HepG2 (cell line): ENCODE results near the gene MLANA. TPM values are rescaled to one million over a fixed set of nuclear protein-coding genes. Genes with fewer than 3 reads are reported as not detected.

Experiments
- ARID3A ChIP-seq: IDR thresholded peaks from 2 replicates; pipeline ENCODE4 v1.6.1; 2012; ENCODE audit warnings: low read depth, low read length, improper control_type of control experiment
- ARNT ChIP-seq: fragments of 450-650 bp; IDR thresholded peaks from 2 replicates; pipeline ENCODE4 v1.6.1; 2017
- ATF1 ChIP-seq: IDR thresholded peaks from 2 replicates; pipeline ENCODE4 v1.6.1; 2016; ENCODE audit warnings: mild to moderate bottlenecking, control low read depth
- E2F1 ChIP-seq: sonication (generic); formaldehyde crosslinking; IDR thresholded peaks from 2 replicates; pipeline ENCODE4 v1.5.0; 2020; ENCODE audit warnings: missing genetic modification reagents
- FOXP1 ChIP-seq, 2 experiments: fragments of 450-650 bp in 1 of 2; IDR thresholded peaks; 2 replicates each; pipeline ENCODE4 v1.6.1; 2017 to 2018; ENCODE audit warnings: antibody characterized with exemption in 1 of 2
- JARID2 ChIP-seq: sonication (generic); formaldehyde crosslinking; IDR thresholded peaks from 2 replicates; pipeline ENCODE4 v1.8.1; 2023; ENCODE audit warnings: missing genetic modification reagents, inconsistent platforms; ENCODE audit not compliant: insufficient replicate concordance
- PBX2 ChIP-seq: IDR thresholded peaks from 2 replicates; pipeline ENCODE4 v1.6.1; 2016; ENCODE audit warnings: control low read depth
- PITX1 ChIP-seq: sonication (generic); formaldehyde crosslinking; IDR thresholded peaks from 2 replicates; pipeline ENCODE4 v1.5.1; 2020; ENCODE audit warnings: mild to moderate bottlenecking, missing genetic modification reagents
- RXRA ChIP-seq: sonication (generic); formaldehyde crosslinking; IDR thresholded peaks from 2 replicates; pipeline ENCODE4 v1.5.1; 2020; ENCODE audit warnings: missing genetic modification reagents
- SMYD3 ChIP-seq: sonication (generic); formaldehyde crosslinking; IDR thresholded peaks from 2 replicates; pipeline ENCODE4 v1.8.1; 2023; ENCODE audit warnings: mild to moderate bottlenecking, missing genetic modification reagents
- SNAPC4 ChIP-seq: sonication (generic); formaldehyde crosslinking; IDR thresholded peaks from 2 replicates; pipeline ENCODE4 v1.4.0; 2020; ENCODE audit warnings: mild to moderate bottlenecking, missing genetic modification reagents
- THAP9 ChIP-seq: sonication (generic); formaldehyde crosslinking; IDR thresholded peaks from 2 replicates; pipeline ENCODE4; 2020; ENCODE audit warnings: missing genetic modification reagents, mild to moderate bottlenecking, borderline replicate concordance
- XRCC5 ChIP-seq: fragments of 200-400 bp; formaldehyde crosslinking; optimal IDR thresholded peaks from 2 replicates; pipeline ENCODE3; 2017; ENCODE audit warnings: mild to moderate bottlenecking, low read length
- ZFP41 ChIP-seq: sonication (generic); formaldehyde crosslinking; IDR thresholded peaks from 2 replicates; pipeline ENCODE4 v1.4.0; 2020; ENCODE audit warnings: mild to moderate bottlenecking, missing genetic modification reagents, borderline replicate concordance
- ZNF280B ChIP-seq: sonication (generic); formaldehyde crosslinking; IDR thresholded peaks from 2 replicates; pipeline ENCODE4 v1.5.0; 2020; ENCODE audit warnings: missing genetic modification reagents, mild to moderate bottlenecking, borderline replicate concordance
- polyA plus RNA-seq, 8 experiments: library from polyadenylated mRNA; depleted of rRNA in 3 of 8; stranded (reverse) in 7 of 8; unstranded in 1 of 8; fragments of >200 nt; fragmentation: Illumina TruSeq in 4 of 8; extraction: Trizol in 4 of 8; gene quantifications; 2 replicates each; pipeline versions ENCODE4 v1.2.1 to v1.2.3, GENCODE V29; 2011 to 2016; ENCODE audit warnings: low read depth in 4 of 8, missing spikeins in 1 of 8, mixed read lengths in 1 of 8; ENCODE audit not compliant: insufficient read depth in 1 of 8
- total RNA-seq, 5 experiments: library from RNA; depleted of rRNA; stranded (reverse); fragments of >200 nt; fragmentation: Illumina TruSeq; extraction: Trizol; gene quantifications; 2 replicates each; pipeline ENCODE4 v1.2.3, GENCODE V29; 2016; ENCODE audit warnings: low read depth in 1 of 5

MLANA gene
- total and polyA plus RNA-seq, 2 of the 13 experiments (the other 11 are each of a cell fraction or from before 2014, with no cell fraction given) = 0.11 to 0.18 TPM

- no peak for TF ChIP-seq FOXP1 (IDR thresholded peaks at IDR 0.05)
- TF ChIP-seq FOXP1 (CRISPR knock-in tag; IDR thresholded peaks at IDR 0.05) = no peak
- TF ChIP-seq ZFP41 = no peak
- TF ChIP-seq XRCC5 = peak; percentile 85
- TF ChIP-seq JARID2 = no peak
- no peak for TF ChIP-seq PITX1 (CRISPR knock-in tag)
- no peak for TF ChIP-seq THAP9 (CRISPR knock-in tag)
- no peak for TF ChIP-seq ATF1
- no peak for TF ChIP-seq E2F1 (CRISPR knock-in tag)
- TF ChIP-seq ARNT = no peak
- no peak for TF ChIP-seq ARID3A
- TF ChIP-seq RXRA (CRISPR knock-in tag) = no peak
- TF ChIP-seq ZNF280B (CRISPR knock-in tag) = no peak
- TF ChIP-seq SMYD3 (CRISPR knock-in tag) = no peak
- no peak for TF ChIP-seq SNAPC4 (CRISPR knock-in tag)
- no peak for TF ChIP-seq PBX2 (CRISPR knock-in tag)
Observed at GRCh38 chr9:5869315-5870019, 21.2 kb upstream of the MLANA start (continued).
